T-cell (primary cell): Measurements from ENCODE around the gene FBXO22. TPM values are rescaled to one million over a fixed set of nuclear protein-coding genes. Genes with fewer than 3 reads are reported as not detected.

Experiments
- ATAC-seq, 4 experiments: fragments of 200-7000 bp in 3 of 4; fragments of 150-1000 bp in 1 of 4; cut with Tn5 transposase; replicated peaks in 1 of 4; 1 replicate in 3 of 4; 2 replicates in 1 of 4; pipeline ENCODE4 v1.10.0; 2021; ENCODE audit warnings: moderate library complexity in 3 of 4, mild to moderate bottlenecking in 2 of 4, moderate number of reproducible peaks in 1 of 4
- CTCF ChIA-PET, 2 donors: fragments of 300-600 bp; sonication (Branson Sonifier 250); formaldehyde crosslinking; loops; one replicate each; lab custom pipeline; 2022; ENCODE audit warnings: antibody characterized with exemption in 2 of 2; lab: Charles Lee
- POLR2A ChIA-PET, 2 donors: fragments of 300-600 bp; sonication (Branson Sonifier 250); formaldehyde crosslinking; loops; one replicate each; lab custom pipeline; 2022; ENCODE audit warnings: antibody characterized with exemption in 2 of 2; lab: Charles Lee
- DNase-seq, 35 experiments: peaks; one replicate each; pipeline versions ENCODE4 v3.0.0 to v3.0.0-alpha.2; 2013 to 2023
- H3K27ac ChIP-seq: one replicate; pipeline ENCODE4 v1.5.1; 2013; ENCODE audit warnings: low read length
- H3K27me3 ChIP-seq, 2 experiments: replicated peaks in 1 of 2; 1 replicate in 1 of 2; 2 replicates in 1 of 2; pipeline versions ENCODE4 v1.6.1 to v1.7.0; 2013; ENCODE audit warnings: low read length in 1 of 2, mixed read lengths in 1 of 2; ENCODE audit not compliant: control insufficient read depth in 2 of 2, insufficient read depth in 2 of 2; ENCODE audit errors: extremely low read depth in 1 of 2
- H3K36me3 ChIP-seq, 2 donors: 1 replicate in 1 of 2; 2 replicates in 1 of 2; pipeline versions ENCODE4 v1.6.1 to v1.7.0; 2013; ENCODE audit warnings: low read length in 1 of 2; ENCODE audit not compliant: control insufficient read depth in 2 of 2, insufficient read depth in 1 of 2; ENCODE audit errors: extremely low read depth in 1 of 2
- H3K4me1 ChIP-seq, 2 experiments: 1 replicate in 1 of 2; 2 replicates in 1 of 2; pipeline versions ENCODE4 v1.6.1 to v1.7.0; 2013; ENCODE audit warnings: low read length in 2 of 2, mixed read lengths in 1 of 2; ENCODE audit not compliant: insufficient read depth in 2 of 2, control insufficient read depth in 1 of 2; ENCODE audit errors: extremely low read depth in 1 of 2
- H3K4me3 ChIP-seq, 2 donors: 1 replicate in 1 of 2; 2 replicates in 1 of 2; pipeline versions ENCODE4 v1.5.1 to v1.7.0; 2013; ENCODE audit warnings: mild to moderate bottlenecking in 2 of 2, low read length in 1 of 2, moderate library complexity in 1 of 2; ENCODE audit not compliant: control insufficient read depth in 1 of 2; ENCODE audit errors: extremely low read depth in 1 of 2
- H3K9me3 ChIP-seq: 2 replicates; pipeline ENCODE4 v1.7.0; 2013
- H3K27ac Mint-ChIP-seq, 2 donors: one replicate each; pipeline ENCODE4 v1.8.0; 2020 to 2021; ENCODE audit warnings: mild to moderate bottlenecking in 2 of 2, mixed read lengths in 2 of 2
- H3K27me3 Mint-ChIP-seq, 2 donors: one replicate each; pipeline ENCODE4 v1.8.0; 2021 to 2022; ENCODE audit warnings: mixed read lengths in 2 of 2
- H3K36me3 Mint-ChIP-seq: one replicate; pipeline ENCODE4 v1.8.0; 2021; ENCODE audit warnings: mixed read lengths
- H3K4me1 Mint-ChIP-seq, 3 donors: one replicate each; pipeline ENCODE4 v1.8.0; 2020 to 2022; ENCODE audit warnings: mixed read lengths in 3 of 3, mild to moderate bottlenecking in 1 of 3
- H3K4me3 Mint-ChIP-seq, 3 donors: one replicate each; pipeline ENCODE4 v1.8.0; 2020 to 2022; ENCODE audit warnings: mild to moderate bottlenecking in 3 of 3, mixed read lengths in 3 of 3, moderate library complexity in 3 of 3
- H3K9me3 Mint-ChIP-seq, 3 donors: one replicate each; pipeline ENCODE4 v1.8.0; 2020 to 2022; ENCODE audit warnings: mixed read lengths in 3 of 3
- WGBS: methylation state at CpG from one replicate; pipeline ENCODE4 v1.1.5; 2013; ENCODE audit warnings: missing lambda C conversion rate; ENCODE audit not compliant: insufficient coverage; 5-methylcytosine and 5-hydroxymethylcytosine counted together
- total RNA-seq, 35 experiments: library from RNA in 6 of 35; stranded (reverse) in 6 of 35; fragments of 120-200 nt in 1 of 35; gene quantifications; one replicate each; pipeline versions ENCODE4 v1.2.1 to v1.2.4 and lab custom pipeline; 2013 to 2026

FBXO22 gene
- total RNA-seq, 5 donors from 2014 or later (not counting 1 experiment from before 2014, with no cell fraction given), result 9.9 to 26.1 (median 23.7) TPM

DNA sequence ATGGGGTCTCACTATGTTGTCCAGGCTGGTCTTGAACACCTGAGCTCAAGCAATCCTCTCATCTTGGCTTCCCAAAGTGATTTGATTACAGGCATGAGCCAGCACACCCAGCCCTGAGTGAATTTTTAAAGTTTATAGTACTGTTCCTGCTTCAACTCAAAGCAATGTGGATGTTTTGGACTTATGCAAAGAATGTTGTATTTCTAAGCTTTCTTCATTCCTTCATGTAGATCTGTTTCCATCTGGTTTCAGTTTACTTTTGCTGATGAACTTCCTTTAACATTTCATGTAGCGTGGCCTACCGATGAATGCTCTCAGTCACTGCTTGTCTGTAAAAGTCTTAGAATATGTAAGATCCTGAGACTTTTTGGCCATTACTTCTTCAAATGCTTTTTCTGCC, 85.4 kb downstream of the FBXO22 start:
- peaks cover 0 to 2% of the 10 kb centered on the region in 2 donors for H3K27me3 Mint-ChIP-seq
- ATAC-seq (no peak), DNase-seq (no peak)
- Histone ChIP-seq H3K27ac (no peak overlapping the region), H3K36me3 (no peaks in the 10 kb centered on the region), H3K9me3 (no peaks in the 10 kb centered on the region), H3K27me3 (peaks cover 0 to 3% of the 10 kb centered on the region in 2 experiments), H3K4me3 (no peak overlapping the region), H3K4me1 (no peaks in the 10 kb centered on the region)
- CTCF ChIA-PET, result no interaction called here
- H3K36me3 Mint-ChIP-seq, result no peaks in the 10 kb centered on the region
- POLR2A ChIA-PET, result no interaction called here
- no CpG with 5 or more reads among the region's 2 CpGs for WGBS
- H3K27ac Mint-ChIP-seq, result no peak overlapping the region
- peaks cover 0 to 12% (median 5%) of the 10 kb centered on the region in 3 donors for H3K9me3 Mint-ChIP-seq
- H3K4me1 Mint-ChIP-seq, result no peaks in the 10 kb centered on the region
- H3K4me3 Mint-ChIP-seq, result no peak overlapping the region

DNA sequence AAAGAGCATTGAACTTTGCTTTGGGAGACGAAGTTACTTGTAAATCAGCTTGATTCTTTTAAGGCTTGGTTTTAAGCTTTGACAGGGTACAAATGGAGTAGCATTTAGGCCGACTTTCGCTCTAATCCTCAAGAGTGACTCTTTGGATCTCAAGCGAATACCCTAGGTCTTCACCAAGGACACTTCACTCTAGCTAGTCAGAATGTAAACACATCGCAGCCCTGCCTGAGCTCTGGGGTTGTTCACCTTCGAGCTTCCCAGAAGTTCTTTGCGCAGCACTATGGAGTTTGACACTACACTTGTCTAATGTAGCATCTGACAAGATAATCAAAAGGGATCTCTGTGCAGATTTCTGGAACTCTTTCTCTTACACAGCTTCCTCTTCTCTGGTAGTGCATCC, 86.2 kb downstream of the FBXO22 start:
- Histone ChIP-seq H3K27me3 (peaks cover 0 to 5% of the 10 kb centered on the region in 2 experiments), H3K9me3 (no peaks in the 10 kb centered on the region), H3K4me1 (no peaks in the 10 kb centered on the region), H3K36me3 (no peaks in the 10 kb centered on the region), H3K27ac (no peak overlapping the region), H3K4me3 (no peak overlapping the region)
- 73% methylated on average over 4 of the region's 7 CpGs for WGBS
- ChIA-PET POLR2A (no interaction called here), CTCF (no interaction called here)
- H3K4me1 Mint-ChIP-seq, result no peaks in the 10 kb centered on the region
- no peak for ATAC-seq
- H3K36me3 Mint-ChIP-seq, result no peaks in the 10 kb centered on the region
- no peak for DNase-seq
- no peak overlapping the region for H3K4me3 Mint-ChIP-seq
- no peak overlapping the region for H3K27ac Mint-ChIP-seq
- H3K9me3 Mint-ChIP-seq, result peaks cover 0 to 17% (median 10%) of the 10 kb centered on the region in 3 donors
- peaks cover 8 to 10% of the 10 kb centered on the region in 2 donors for H3K27me3 Mint-ChIP-seq

Other genes starting within 250 kb of the FBXO22 start
- gene CSPG4, start 191.0 kb upstream of the FBXO22 start, total RNA-seq, result under 1 TPM in 3 of 5 donors, not detected in 2; 0.06 to 0.07 (median 0.06) TPM
- gene UBE2Q2, start 60.4 kb upstream of the FBXO22 start, total RNA-seq, result 10 to 100 TPM; 28.6 to 40.9 (median 36.9) TPM
- gene NRG4, start 108.5 kb downstream of the FBXO22 start, total RNA-seq, result under 1 TPM in 3 of 5 donors, not detected in 2; 0.06 to 0.20 (median 0.09) TPM
- under 1 TPM in 1 of 5 donors, not detected in 4; 0.16 TPM for gene TMEM266, start 156.1 kb downstream of the FBXO22 start, total RNA-seq